A549 (cell line): ENCODE results near the gene PREPL. TPM values are rescaled to one million over a fixed set of nuclear protein-coding genes. Genes with fewer than 3 reads are reported as not detected.
A peak's percentile ranks its signal among the peaks of the same experiment; 100 is the strongest.

Experiments used
- ATAC-seq, 2 experiments: fragments of 200-7000 bp in 1 of 2; fragments of >200 bp in 1 of 2; cut with Nextera tagmentation in 1 of 2; cut with Tn5 transposase in 1 of 2; 3 replicates each; pipeline versions ENCODE4 v1.8.0 to v1.9.1; 2018 to 2020; ENCODE audit warnings: mild to moderate bottlenecking in 1 of 2, moderate library complexity in 1 of 2
- CTCF ChIA-PET: fragments of 300-600 bp; sonication (Branson Sonifier 250); formaldehyde crosslinking; extraction: SDS; loops from one replicate; lab custom pipeline; 2021; ENCODE audit warnings: antibody characterized with exemption, inconsistent platforms; lab: Yijun Ruan, JAX
- POLR2A ChIA-PET: fragments of 350-600 bp; formaldehyde crosslinking; extraction: SDS; loops from one replicate; lab custom pipeline; 2021; ENCODE audit warnings: antibody characterized with exemption, inconsistent platforms; lab: Yijun Ruan, JAX
- DNase-seq, 2 experiments: peaks; one replicate each; pipeline versions ENCODE4 v3.0.0 to v3.0.0-alpha.2; 2011 to 2016; ENCODE audit warnings: low read depth in 1 of 2, low spot score in 1 of 2
- FAIRE-seq: peaks from 2 replicates; lab custom pipeline; 2011; peaks lifted over from hg19 to GRCh38; lab: Jason Lieb, UNC
- H3K27ac ChIP-seq, 2 experiments: fragments of >200 bp; sonication (Bioruptor Twin); formaldehyde crosslinking; 3 replicates each; pipeline ENCODE4 v1.5.1; 2016 to 2017
- H3K4me1 ChIP-seq: fragments of >200 bp; sonication (Bioruptor Twin); formaldehyde crosslinking; 3 replicates; pipeline ENCODE4 v1.6.1; 2016
- H3K4me2 ChIP-seq: fragments of >200 bp; sonication (Bioruptor Twin); formaldehyde crosslinking; 3 replicates; pipeline ENCODE4 v1.6.1; 2016
- H3K4me3 ChIP-seq: fragments of >200 bp; sonication (Bioruptor Twin); formaldehyde crosslinking; 3 replicates; pipeline ENCODE4 v1.5.1; 2016
- H3K9me3 ChIP-seq: fragments of >200 bp; sonication (Bioruptor Twin); formaldehyde crosslinking; 3 replicates; pipeline ENCODE4 v1.6.1; 2016
- BHLHE40 ChIP-seq: IDR thresholded peaks from 2 replicates; pipeline ENCODE4 v1.6.1; 2012; ENCODE audit warnings: low read depth, low read length, inconsistent platforms
- CBX2 ChIP-seq: fragments of 200-600 bp; sonication (generic); IDR thresholded peaks from 2 replicates; pipeline ENCODE4 v1.6.1; 2016; ENCODE audit warnings: low read depth, mild to moderate bottlenecking, borderline replicate concordance
- CBX8 ChIP-seq: fragments of 200-600 bp; sonication (generic); IDR thresholded peaks from 2 replicates; pipeline ENCODE4 v1.6.1; 2016
- CEBPB ChIP-seq, 2 experiments: fragments of >200 bp in 1 of 2; sonication (Bioruptor Twin) in 1 of 2; formaldehyde crosslinking in 1 of 2; IDR thresholded peaks; 2 replicates each; pipeline ENCODE4 v1.6.1; 2012 to 2016
- CHD4 ChIP-seq: fragments of 200-600 bp; sonication (generic); IDR thresholded peaks from 2 replicates; pipeline ENCODE4 v1.6.1; 2016; ENCODE audit warnings: antibody characterized with exemption, mild to moderate bottlenecking, borderline replicate concordance
- EP300 ChIP-seq, 2 experiments: fragments of >200 bp; sonication (Bioruptor Twin); formaldehyde crosslinking; IDR thresholded peaks; 2 replicates in 1 of 2; 3 replicates in 1 of 2; pipeline ENCODE4 v1.6.1; 2016 to 2017
- FOSB ChIP-seq: fragments of 250-450 bp; sonication (Bioruptor Pico); IDR thresholded peaks from 2 replicates; pipeline ENCODE4 v1.5.0; 2020; ENCODE audit warnings: mild to moderate bottlenecking, moderate library complexity
- HEYL ChIP-seq: fragments of 250-450 bp; sonication (Bioruptor Pico); IDR thresholded peaks from 2 replicates; pipeline ENCODE4 v1.8.0; 2021; ENCODE audit warnings: mild to moderate bottlenecking, moderate library complexity
- HOXA7 ChIP-seq: fragments of 250-450 bp; sonication (Bioruptor Pico); IDR thresholded peaks from 2 replicates; pipeline ENCODE4 v1.5.0; 2020; ENCODE audit warnings: mild to moderate bottlenecking, moderate library complexity
- HOXB13 ChIP-seq: fragments of 250-450 bp; sonication (Bioruptor Pico); IDR thresholded peaks from 2 replicates; pipeline ENCODE4 v1.5.0; 2020; ENCODE audit warnings: low read depth, mild to moderate bottlenecking, moderate library complexity
- JUNB ChIP-seq: fragments of >200 bp; sonication (Bioruptor Twin); formaldehyde crosslinking; IDR thresholded peaks from 2 replicates; pipeline ENCODE4 v1.6.1; 2016
- KDM1A ChIP-seq: fragments of 200-600 bp; sonication (generic); IDR thresholded peaks from 2 replicates; pipeline ENCODE4 v1.6.1; 2016; ENCODE audit warnings: low read depth, mild to moderate bottlenecking
- NFE2L2 ChIP-seq: fragments of 150-350 bp; conservative IDR thresholded peaks from 2 replicates; pipeline ENCODE4 v1.6.1; 2014; ENCODE audit warnings: low read length
- NPAS2 ChIP-seq: fragments of 250-450 bp; sonication (Bioruptor Pico); IDR thresholded peaks from 2 replicates; pipeline ENCODE4 v1.8.0; 2022; ENCODE audit warnings: mild to moderate bottlenecking, moderate library complexity, borderline replicate concordance
- POLR2AphosphoS2 ChIP-seq: conservative IDR thresholded peaks from 2 replicates; pipeline ENCODE4 v1.6.1; 2012; ENCODE audit warnings: low read length, improper control_type of control experiment, inconsistent platforms
- RAD21 ChIP-seq, 2 experiments: fragments of >200 bp in 1 of 2; sonication (Bioruptor Twin) in 1 of 2; formaldehyde crosslinking in 1 of 2; IDR thresholded peaks in 1 of 2; conservative IDR thresholded peaks in 1 of 2; 2 replicates in 1 of 2; 3 replicates in 1 of 2; pipeline ENCODE4 v1.6.1; 2012 to 2018; ENCODE audit warnings: inconsistent platforms in 1 of 2
- RARB ChIP-seq: fragments of 250-450 bp; sonication (Bioruptor Pico); IDR thresholded peaks from 2 replicates; pipeline ENCODE4 v1.8.0; 2021; ENCODE audit warnings: mild to moderate bottlenecking, moderate library complexity
- ZNF302 ChIP-seq: fragments of 250-450 bp; sonication (Bioruptor Pico); IDR thresholded peaks from 2 replicates; pipeline ENCODE4 v1.9.0; 2021; ENCODE audit warnings: inconsistent platforms, mild to moderate bottlenecking, moderate library complexity
- WGBS: methylation state at CpG from one replicate; pipeline ENCODE4 v1.1.6; 2017; ENCODE audit errors: missing lambda C conversion rate; 5-methylcytosine and 5-hydroxymethylcytosine counted together
- polyA plus RNA-seq, 4 experiments: library from polyadenylated mRNA; depleted of rRNA in 3 of 4; stranded (reverse); fragments of >200 nt; fragmentation: RNase III in 1 of 4; extraction: RNeasy Plus Mini Kit Qiagen cat#74134 plus additional on column Dnase treatment in 1 of 4; gene quantifications; 2 replicates in 3 of 4; 3 replicates in 1 of 4; pipeline ENCODE4 v1.2.3, GENCODE V29; 2011 to 2017
- TF ChIP-seq, protein P1 (sequence below): fragments of 150-350 bp; IDR thresholded peaks from 2 replicates; pipeline ENCODE4 v1.6.1; 2014; ENCODE audit warnings: low read depth, mild to moderate bottlenecking, low read length
- TF ChIP-seq, protein P2 (sequence below): fragments of >200 bp; sonication (Bioruptor Twin); formaldehyde crosslinking; IDR thresholded peaks from 3 replicates; pipeline ENCODE4 v1.6.1; 2016
- TF ChIP-seq, protein P3 (sequence below): fragments of 250-450 bp; sonication (Bioruptor Pico); IDR thresholded peaks from 2 replicates; pipeline ENCODE4 v1.5.0; 2020; ENCODE audit warnings: low read depth, mild to moderate bottlenecking, moderate library complexity
- TF ChIP-seq, protein P4 (sequence below): fragments of >200 bp; sonication (Bioruptor Twin); formaldehyde crosslinking; IDR thresholded peaks from 2 replicates; pipeline ENCODE4 v1.6.1; 2016
- TF ChIP-seq, protein P5 (sequence below): IDR thresholded peaks from 2 replicates; pipeline ENCODE4 v1.6.1; 2012; ENCODE audit warnings: low read depth, borderline replicate concordance

PREPL gene
- polyA plus RNA-seq, 2 of the 4 experiments (the other 2 are of a cell fraction) = 28.7 to 92.7 TPM

DNA sequence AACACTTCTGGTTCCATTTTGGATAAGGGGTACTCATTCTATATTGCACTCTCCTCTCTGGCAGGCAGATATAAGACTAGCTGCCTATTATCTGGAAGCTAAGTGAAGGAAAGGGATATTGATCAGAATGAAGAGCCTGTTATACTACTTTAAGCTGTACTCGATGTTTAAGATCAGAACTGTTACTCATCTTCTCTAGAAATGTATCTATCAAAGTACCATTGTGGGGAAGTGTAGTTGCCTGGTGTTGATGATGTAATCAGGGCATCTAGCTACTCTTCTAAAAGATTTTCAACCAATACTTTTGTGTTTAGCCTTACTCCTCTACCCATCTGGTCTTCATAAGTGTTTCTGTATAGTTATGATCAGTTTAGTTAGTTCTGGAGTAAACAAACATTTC is 6.3 kb upstream of the PREPL start:
- TF ChIP-seq HOXA7 (CRISPR knock-in tag) = no peak
- TF ChIP-seq CBX2 = no peak
- no peak for TF ChIP-seq JUNB
- TF ChIP-seq CHD4 = no peak
- TF ChIP-seq FOSB (CRISPR knock-in tag) = no peak
- TF ChIP-seq BHLHE40 = no peak
- H3K27ac ChIP-seq = no peak overlapping the region
- POLR2A ChIA-PET = no interaction called here
- FAIRE-seq (peak; percentile 63), DNase-seq (no peak), ATAC-seq (no peak)
- CTCF ChIA-PET = interaction anchor here (1.4 to 1.6 kb wide), 2 partner anchors 25 to 76 kb away, joined by 4 to 5 read pairs; no protein-coding TSS in a partner anchor
- no peak overlapping the region for H3K4me2 ChIP-seq
- H3K4me3 ChIP-seq = no peak overlapping the region
- no peaks in the 10 kb centered on the region for H3K9me3 ChIP-seq
- 84% methylated on average over 1 of the region's 1 CpG for WGBS
- H3K4me1 ChIP-seq = peaks cover 8% of the 10 kb centered on the region

DNA sequence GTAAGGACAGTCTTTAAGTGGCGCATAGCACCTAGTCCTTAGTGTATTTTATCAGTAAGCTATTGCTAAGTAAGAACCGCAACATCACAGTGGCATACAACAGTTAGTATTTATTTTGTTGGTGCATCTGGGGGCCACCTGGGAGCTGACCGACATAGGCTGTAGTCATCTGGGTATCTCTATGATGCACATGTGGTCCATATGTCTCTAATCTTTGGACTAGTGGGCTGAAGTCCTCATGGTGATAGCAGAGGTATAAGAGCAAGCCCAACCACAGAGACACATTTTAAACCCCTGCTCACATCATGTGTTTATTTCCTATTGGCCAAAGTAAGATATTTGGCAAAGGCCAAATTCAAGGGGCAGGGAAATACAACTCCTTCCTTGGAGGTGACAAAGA is 3.3 kb upstream of the PREPL start:
- no peak for FAIRE-seq

More for the DNA sequence above, 3.3 kb upstream of the PREPL start:
- H3K27ac ChIP-seq = no peak overlapping the region
- CTCF ChIA-PET = interaction anchor here (2.3 kb wide), 1 partner anchor 73 kb away, joined by 10 read pairs; no protein-coding TSS in a partner anchor
- H3K4me3 ChIP-seq = no peak overlapping the region
- no peak for ATAC-seq
- H3K9me3 ChIP-seq = no peaks in the 10 kb centered on the region
- WGBS = 96% methylated on average over 3 of the region's 3 CpGs
- no peak for DNase-seq
- POLR2A ChIA-PET = no interaction called here
- TF ChIP-seq EP300 (IDR thresholded peaks at IDR 0.05) = no peak
- TF ChIP-seq POLR2AphosphoS2 = no peak
- TF ChIP-seq, protein P1, sequence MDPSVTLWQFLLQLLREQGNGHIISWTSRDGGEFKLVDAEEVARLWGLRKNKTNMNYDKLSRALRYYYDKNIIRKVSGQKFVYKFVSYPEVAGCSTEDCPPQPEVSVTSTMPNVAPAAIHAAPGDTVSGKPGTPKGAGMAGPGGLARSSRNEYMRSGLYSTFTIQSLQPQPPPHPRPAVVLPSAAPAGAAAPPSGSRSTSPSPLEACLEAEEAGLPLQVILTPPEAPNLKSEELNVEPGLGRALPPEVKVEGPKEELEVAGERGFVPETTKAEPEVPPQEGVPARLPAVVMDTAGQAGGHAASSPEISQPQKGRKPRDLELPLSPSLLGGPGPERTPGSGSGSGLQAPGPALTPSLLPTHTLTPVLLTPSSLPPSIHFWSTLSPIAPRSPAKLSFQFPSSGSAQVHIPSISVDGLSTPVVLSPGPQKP = no peak
- TF ChIP-seq RARB (CRISPR knock-in tag) = no peak
- no peak for TF ChIP-seq KDM1A
- TF ChIP-seq RAD21 (conservative IDR thresholded peaks at IDR 0.05 in 1 of 2, IDR thresholded peaks at IDR 0.05 in 1 of 2) = no peak
- no peak for TF ChIP-seq CEBPB (IDR thresholded peaks at IDR 0.05)
- no peak for TF ChIP-seq HEYL (CRISPR knock-in tag)
- TF ChIP-seq ZNF302 (CRISPR knock-in tag) = no peak
- TF ChIP-seq CBX8 = no peak
- TF ChIP-seq HOXB13 (CRISPR knock-in tag) = no peak
- no peak for TF ChIP-seq NPAS2 (CRISPR knock-in tag)
- no peak for TF ChIP-seq NFE2L2
- TF ChIP-seq, protein P2, sequence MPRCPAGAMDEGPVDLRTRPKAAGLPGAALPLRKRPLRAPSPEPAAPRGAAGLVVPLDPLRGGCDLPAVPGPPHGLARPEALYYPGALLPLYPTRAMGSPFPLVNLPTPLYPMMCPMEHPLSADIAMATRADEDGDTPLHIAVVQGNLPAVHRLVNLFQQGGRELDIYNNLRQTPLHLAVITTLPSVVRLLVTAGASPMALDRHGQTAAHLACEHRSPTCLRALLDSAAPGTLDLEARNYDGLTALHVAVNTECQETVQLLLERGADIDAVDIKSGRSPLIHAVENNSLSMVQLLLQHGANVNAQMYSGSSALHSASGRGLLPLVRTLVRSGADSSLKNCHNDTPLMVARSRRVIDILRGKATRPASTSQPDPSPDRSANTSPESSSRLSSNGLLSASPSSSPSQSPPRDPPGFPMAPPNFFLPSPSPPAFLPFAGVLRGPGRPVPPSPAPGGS = no peak
- TF ChIP-seq JUNB = no peak
- TF ChIP-seq, protein P3, sequence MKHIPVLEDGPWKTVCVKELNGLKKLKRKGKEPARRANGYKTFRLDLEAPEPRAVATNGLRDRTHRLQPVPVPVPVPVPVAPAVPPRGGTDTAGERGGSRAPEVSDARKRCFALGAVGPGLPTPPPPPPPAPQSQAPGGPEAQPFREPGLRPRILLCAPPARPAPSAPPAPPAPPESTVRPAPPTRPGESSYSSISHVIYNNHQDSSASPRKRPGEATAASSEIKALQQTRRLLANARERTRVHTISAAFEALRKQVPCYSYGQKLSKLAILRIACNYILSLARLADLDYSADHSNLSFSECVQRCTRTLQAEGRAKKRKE (CRISPR knock-in tag) = no peak
- TF ChIP-seq, protein P4, sequence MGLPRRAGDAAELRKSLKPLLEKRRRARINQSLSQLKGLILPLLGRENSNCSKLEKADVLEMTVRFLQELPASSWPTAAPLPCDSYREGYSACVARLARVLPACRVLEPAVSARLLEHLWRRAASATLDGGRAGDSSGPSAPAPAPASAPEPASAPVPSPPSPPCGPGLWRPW = no peak
- TF ChIP-seq HOXA7 (CRISPR knock-in tag) = no peak
- no peak for TF ChIP-seq FOSB (CRISPR knock-in tag)
- TF ChIP-seq, protein P5, sequence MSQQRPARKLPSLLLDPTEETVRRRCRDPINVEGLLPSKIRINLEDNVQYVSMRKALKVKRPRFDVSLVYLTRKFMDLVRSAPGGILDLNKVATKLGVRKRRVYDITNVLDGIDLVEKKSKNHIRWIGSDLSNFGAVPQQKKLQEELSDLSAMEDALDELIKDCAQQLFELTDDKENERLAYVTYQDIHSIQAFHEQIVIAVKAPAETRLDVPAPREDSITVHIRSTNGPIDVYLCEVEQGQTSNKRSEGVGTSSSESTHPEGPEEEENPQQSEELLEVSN = no peak
- TF ChIP-seq, all 56 proteins: peak for 0
- Histone ChIP-seq H3K4me2 (no peak overlapping the region), H3K4me1 (peaks cover 16% of the 10 kb centered on the region)
